Uterus (tissue), 2 donors: ENCODE data around the gene DMXL1.

Experiments
- POLR2A ChIP-seq, 2 donors: fragments of 450-650 bp; IDR thresholded peaks; one replicate each; pipeline ENCODE4 v1.6.1; 2016; ENCODE audit warnings: antibody characterized with exemption in 2 of 2, mild to moderate bottlenecking in 1 of 2, moderate library complexity in 1 of 2
- TF ChIP-seq, protein P1 (sequence below), 4 experiments: fragments of 200-600 bp in 2 of 4; fragments of 450-650 bp in 2 of 4; sonication (generic) in 2 of 4; IDR thresholded peaks; one replicate each; pipeline ENCODE4 v1.5.1; 2016 to 2019; ENCODE audit warnings: antibody characterized with exemption in 4 of 4, mild to moderate bottlenecking in 2 of 4, moderate library complexity in 1 of 4

DNA sequence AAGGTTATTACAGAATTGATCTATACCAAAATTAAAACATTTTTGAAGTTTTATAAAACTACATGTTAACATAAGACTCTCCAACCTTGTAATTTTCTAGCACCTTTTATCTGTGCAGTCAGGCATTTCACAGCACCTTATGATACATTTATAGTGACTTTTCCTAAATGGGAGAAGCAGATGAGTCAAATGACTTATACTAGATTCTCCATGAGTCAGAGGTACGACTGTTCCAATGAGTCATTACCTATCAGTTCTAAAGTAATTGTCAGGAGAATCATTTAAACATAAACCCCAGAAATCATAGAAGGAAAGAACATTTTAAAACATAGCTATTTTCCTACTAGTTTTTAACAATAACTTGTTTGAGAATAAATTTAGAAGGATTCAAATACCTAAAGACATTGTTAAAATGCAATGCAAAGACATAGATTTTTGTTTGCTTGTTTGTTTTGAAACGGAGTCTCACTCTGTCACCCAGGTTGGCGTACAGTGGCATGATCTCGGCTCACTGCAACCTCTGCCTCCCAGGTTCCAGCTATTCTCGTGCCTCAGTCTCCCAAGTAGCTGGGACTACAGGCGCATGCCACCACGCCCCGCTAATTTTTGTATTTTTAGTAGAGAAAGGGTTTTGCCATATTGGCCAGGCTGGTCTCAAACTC lies 34.7 kb upstream of the DMXL1 start:
- TF ChIP-seq, protein P1, sequence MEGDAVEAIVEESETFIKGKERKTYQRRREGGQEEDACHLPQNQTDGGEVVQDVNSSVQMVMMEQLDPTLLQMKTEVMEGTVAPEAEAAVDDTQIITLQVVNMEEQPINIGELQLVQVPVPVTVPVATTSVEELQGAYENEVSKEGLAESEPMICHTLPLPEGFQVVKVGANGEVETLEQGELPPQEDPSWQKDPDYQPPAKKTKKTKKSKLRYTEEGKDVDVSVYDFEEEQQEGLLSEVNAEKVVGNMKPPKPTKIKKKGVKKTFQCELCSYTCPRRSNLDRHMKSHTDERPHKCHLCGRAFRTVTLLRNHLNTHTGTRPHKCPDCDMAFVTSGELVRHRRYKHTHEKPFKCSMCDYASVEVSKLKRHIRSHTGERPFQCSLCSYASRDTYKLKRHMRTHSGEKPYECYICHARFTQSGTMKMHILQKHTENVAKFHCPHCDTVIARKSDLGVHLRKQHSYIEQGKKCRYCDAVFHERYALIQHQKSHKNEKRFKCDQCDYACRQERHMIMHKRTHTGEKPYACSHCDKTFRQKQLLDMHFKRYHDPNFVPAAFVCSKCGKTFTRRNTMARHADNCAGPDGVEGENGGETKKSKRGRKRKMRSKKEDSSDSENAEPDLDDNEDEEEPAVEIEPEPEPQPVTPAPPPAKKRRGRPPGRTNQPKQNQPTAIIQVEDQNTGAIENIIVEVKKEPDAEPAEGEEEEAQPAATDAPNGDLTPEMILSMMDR (IDR thresholded peaks at IDR 0.05) = no peak
- no peak for TF ChIP-seq POLR2A (IDR thresholded peaks at IDR 0.05)
